ENCODE data around the gene UROC1.

Gene UROC1

GRCh38 chr3:126512026-126512425 lies 5.5 kb downstream of the UROC1 start:
- DNase-seq, result no peak
- Histone ChIP-seq H3K79me2 (ENCODE audit: control insufficient read depth, insufficient read depth, low read length) (no peaks in the 10 kb centered on the region), H3K4me2 (ENCODE audit: low read length) (no peak overlapping the region), H4K5ac (ENCODE audit: low read length) (no peak overlapping the region), H2AK5ac (ENCODE audit: low read length) (no peak overlapping the region), H2BK5ac (ENCODE audit: low read length) (no peak overlapping the region), H3K18ac (ENCODE audit: low read length) (no peak overlapping the region), H3K23ac (ENCODE audit: low read length) (no peak overlapping the region), H4K8ac (ENCODE audit: low read depth, low read length) (no peak overlapping the region), H3K4me3 (ENCODE audit: low read length) (no peak overlapping the region), H2BK120ac (ENCODE audit: low read depth, low read length) (no peak overlapping the region), H3K4me1 (ENCODE audit: control insufficient read depth, low read depth, low read length) (no peaks in the 10 kb centered on the region), H3K56ac (ENCODE audit: low read length) (no peak overlapping the region), H3K4ac (ENCODE audit: low read depth, low read length) (no peak overlapping the region), H3K9ac (ENCODE audit: low read length) (no peak overlapping the region), H3K36me3 (ENCODE audit: control insufficient read depth, insufficient read depth, low read length) (no peaks in the 10 kb centered on the region), H3K27ac (ENCODE audit: low read depth, low read length) (no peak overlapping the region), H3K27me3 (ENCODE audit: insufficient read depth, low read length, poor library complexity) (no peaks in the 10 kb centered on the region), H3K79me1 (ENCODE audit: low read length) (no peaks in the 10 kb centered on the region), H2BK15ac (replicated peaks; ENCODE audit: low read depth) (no peak overlapping the region)
- WGBS (ENCODE audit: extremely low coverage, insufficient coverage, low lambda C conversion rate), result no CpG with 5 or more reads among the region's 7 CpGs

GRCh38 chr3:126511291-126511690 lies 6.3 kb downstream of the UROC1 start:
- Histone ChIP-seq H3K27me3 (ENCODE audit: insufficient read depth, low read length, poor library complexity) (no peaks in the 10 kb centered on the region), H2AK5ac (ENCODE audit: low read length) (no peak overlapping the region), H3K9ac (ENCODE audit: low read length) (no peak overlapping the region), H3K56ac (ENCODE audit: low read length) (no peak overlapping the region), H3K79me1 (ENCODE audit: low read length) (no peaks in the 10 kb centered on the region), H3K79me2 (ENCODE audit: control insufficient read depth, insufficient read depth, low read length) (no peaks in the 10 kb centered on the region), H3K4me2 (ENCODE audit: low read length) (no peak overlapping the region), H3K4me3 (ENCODE audit: low read length) (no peak overlapping the region), H2BK15ac (replicated peaks; ENCODE audit: low read depth) (no peak overlapping the region), H2BK5ac (ENCODE audit: low read length) (no peak overlapping the region), H3K23ac (ENCODE audit: low read length) (no peak overlapping the region), H3K27ac (ENCODE audit: low read depth, low read length) (no peak overlapping the region), H2BK120ac (ENCODE audit: low read depth, low read length) (no peak overlapping the region), H3K4me1 (ENCODE audit: control insufficient read depth, low read depth, low read length) (no peaks in the 10 kb centered on the region), H3K36me3 (ENCODE audit: control insufficient read depth, insufficient read depth, low read length) (no peaks in the 10 kb centered on the region), H4K8ac (ENCODE audit: low read depth, low read length) (no peak overlapping the region), H3K18ac (ENCODE audit: low read length) (no peak overlapping the region), H3K4ac (ENCODE audit: low read depth, low read length) (no peak overlapping the region), H4K5ac (ENCODE audit: low read length) (no peak overlapping the region)
- DNase-seq, result no peak
- WGBS (ENCODE audit: extremely low coverage, insufficient coverage, low lambda C conversion rate), result no CpG with 5 or more reads among the region's 7 CpGs

- no peak for DNase-seq
- no peaks in the 10 kb centered on the region for H3K4me1 ChIP-seq (ENCODE audit: control insufficient read depth, low read depth, low read length)
- no peak overlapping the region for H3K4me2 ChIP-seq (ENCODE audit: low read length)
- H2BK120ac ChIP-seq (ENCODE audit: low read depth, low read length), result no peak overlapping the region
- no peaks in the 10 kb centered on the region for H3K36me3 ChIP-seq (ENCODE audit: control insufficient read depth, insufficient read depth, low read length)
- no peak overlapping the region for H3K23ac ChIP-seq (ENCODE audit: low read length)
- no peak overlapping the region for H3K4me3 ChIP-seq (ENCODE audit: low read length)
- H2BK15ac ChIP-seq (replicated peaks; ENCODE audit: low read depth), result no peak overlapping the region
- no peaks in the 10 kb centered on the region for H3K27me3 ChIP-seq (ENCODE audit: insufficient read depth, low read length, poor library complexity)
- no peak overlapping the region for H3K4ac ChIP-seq (ENCODE audit: low read depth, low read length)
- no peak overlapping the region for H2AK5ac ChIP-seq (ENCODE audit: low read length)
- no CpG with 5 or more reads among the region's 22 CpGs for WGBS (ENCODE audit: extremely low coverage, insufficient coverage, low lambda C conversion rate)
- no peak overlapping the region for H3K56ac ChIP-seq (ENCODE audit: low read length)
- no peak overlapping the region for H3K27ac ChIP-seq (ENCODE audit: low read depth, low read length)
- H2BK5ac ChIP-seq (ENCODE audit: low read length), result no peak overlapping the region
- H3K9ac ChIP-seq (ENCODE audit: low read length), result no peak overlapping the region
- no peaks in the 10 kb centered on the region for H3K79me2 ChIP-seq (ENCODE audit: control insufficient read depth, insufficient read depth, low read length)
- H4K8ac ChIP-seq (ENCODE audit: low read depth, low read length), result no peak overlapping the region
- H3K18ac ChIP-seq (ENCODE audit: low read length), result no peak overlapping the region
- no peaks in the 10 kb centered on the region for H3K79me1 ChIP-seq (ENCODE audit: low read length)
- no peak overlapping the region for H4K5ac ChIP-seq (ENCODE audit: low read length)
These were observed 7.2 kb downstream of the UROC1 start for GRCh38 chr3:126510308-126510910.

- H4K5ac ChIP-seq (ENCODE audit: low read length), result no peak overlapping the region
- no peaks in the 10 kb centered on the region for H3K79me2 ChIP-seq (ENCODE audit: control insufficient read depth, insufficient read depth, low read length)
- H2BK15ac ChIP-seq (replicated peaks; ENCODE audit: low read depth), result no peak overlapping the region
- no peaks in the 10 kb centered on the region for H3K36me3 ChIP-seq (ENCODE audit: control insufficient read depth, insufficient read depth, low read length)
- no peak overlapping the region for H3K18ac ChIP-seq (ENCODE audit: low read length)
- H3K4ac ChIP-seq (ENCODE audit: low read depth, low read length), result no peak overlapping the region
- no peak overlapping the region for H2BK120ac ChIP-seq (ENCODE audit: low read depth, low read length)
- no peak for DNase-seq
- WGBS (ENCODE audit: extremely low coverage, insufficient coverage, low lambda C conversion rate), result no CpG with 5 or more reads among the region's 18 CpGs
- H2BK5ac ChIP-seq (ENCODE audit: low read length), result no peak overlapping the region
- H3K79me1 ChIP-seq (ENCODE audit: low read length), result no peaks in the 10 kb centered on the region
- H3K9ac ChIP-seq (ENCODE audit: low read length), result no peak overlapping the region
- no peak overlapping the region for H3K27ac ChIP-seq (ENCODE audit: low read depth, low read length)
- H3K56ac ChIP-seq (ENCODE audit: low read length), result no peak overlapping the region
- H3K23ac ChIP-seq (ENCODE audit: low read length), result no peak overlapping the region
- no peaks in the 10 kb centered on the region for H3K27me3 ChIP-seq (ENCODE audit: insufficient read depth, low read length, poor library complexity)
- H2AK5ac ChIP-seq (ENCODE audit: low read length), result no peak overlapping the region
- H3K4me1 ChIP-seq (ENCODE audit: control insufficient read depth, low read depth, low read length), result no peaks in the 10 kb centered on the region
- no peak overlapping the region for H3K4me2 ChIP-seq (ENCODE audit: low read length)
- H3K4me3 ChIP-seq (ENCODE audit: low read length), result no peak overlapping the region
- H4K8ac ChIP-seq (ENCODE audit: low read depth, low read length), result no peak overlapping the region
These were observed 7.8 kb downstream of the UROC1 start for GRCh38 chr3:126509597-126510307.

GRCh38 chr3:126508564-126508964 lies 9.0 kb downstream of the UROC1 start:
- Histone ChIP-seq H3K9ac (ENCODE audit: low read length) (no peak overlapping the region), H3K27ac (ENCODE audit: low read depth, low read length) (no peak overlapping the region), H2BK15ac (replicated peaks; ENCODE audit: low read depth) (no peak overlapping the region), H3K23ac (ENCODE audit: low read length) (no peak overlapping the region), H2BK5ac (ENCODE audit: low read length) (no peak overlapping the region), H4K8ac (ENCODE audit: low read depth, low read length) (no peak overlapping the region), H3K4me2 (ENCODE audit: low read length) (no peak overlapping the region), H3K79me2 (ENCODE audit: control insufficient read depth, insufficient read depth, low read length) (no peaks in the 10 kb centered on the region), H3K56ac (ENCODE audit: low read length) (no peak overlapping the region), H4K5ac (ENCODE audit: low read length) (no peak overlapping the region), H2BK120ac (ENCODE audit: low read depth, low read length) (no peak overlapping the region), H3K4me1 (ENCODE audit: control insufficient read depth, low read depth, low read length) (no peaks in the 10 kb centered on the region), H2AK5ac (ENCODE audit: low read length) (no peak overlapping the region), H3K4me3 (ENCODE audit: low read length) (no peak overlapping the region), H3K4ac (ENCODE audit: low read depth, low read length) (no peak overlapping the region), H3K79me1 (ENCODE audit: low read length) (no peaks in the 10 kb centered on the region), H3K27me3 (ENCODE audit: insufficient read depth, low read length, poor library complexity) (no peaks in the 10 kb centered on the region), H3K18ac (ENCODE audit: low read length) (no peak overlapping the region), H3K36me3 (ENCODE audit: control insufficient read depth, insufficient read depth, low read length) (no peaks in the 10 kb centered on the region)
- DNase-seq, result no peak
- no CpG with 5 or more reads among the region's 4 CpGs for WGBS (ENCODE audit: extremely low coverage, insufficient coverage, low lambda C conversion rate)

- H3K9ac ChIP-seq (ENCODE audit: low read length), result no peak overlapping the region
- WGBS (ENCODE audit: extremely low coverage, insufficient coverage, low lambda C conversion rate), result no CpG with 5 or more reads among the region's 9 CpGs
These were observed 9.7 kb downstream of the UROC1 start for GRCh38 chr3:126507886-126508285.

More at GRCh38 chr3:126507886-126508285, 9.7 kb downstream of the UROC1 start:
- no peak overlapping the region for H4K5ac ChIP-seq (ENCODE audit: low read length)
- H3K36me3 ChIP-seq (ENCODE audit: control insufficient read depth, insufficient read depth, low read length), result no peaks in the 10 kb centered on the region
- H3K4me3 ChIP-seq (ENCODE audit: low read length), result no peak overlapping the region
- no peak overlapping the region for H2BK120ac ChIP-seq (ENCODE audit: low read depth, low read length)
- H3K23ac ChIP-seq (ENCODE audit: low read length), result no peak overlapping the region
- H3K4me2 ChIP-seq (ENCODE audit: low read length), result no peak overlapping the region
- H3K56ac ChIP-seq (ENCODE audit: low read length), result no peak overlapping the region
- no peak overlapping the region for H3K4ac ChIP-seq (ENCODE audit: low read depth, low read length)
- no peaks in the 10 kb centered on the region for H3K79me2 ChIP-seq (ENCODE audit: control insufficient read depth, insufficient read depth, low read length)
- DNase-seq, result no peak
- H2BK15ac ChIP-seq (replicated peaks; ENCODE audit: low read depth), result no peak overlapping the region
- H2BK5ac ChIP-seq (ENCODE audit: low read length), result no peak overlapping the region
- no peak overlapping the region for H3K27ac ChIP-seq (ENCODE audit: low read depth, low read length)
- no peak overlapping the region for H3K18ac ChIP-seq (ENCODE audit: low read length)
- no peaks in the 10 kb centered on the region for H3K4me1 ChIP-seq (ENCODE audit: control insufficient read depth, low read depth, low read length)
- H2AK5ac ChIP-seq (ENCODE audit: low read length), result no peak overlapping the region
- no peaks in the 10 kb centered on the region for H3K27me3 ChIP-seq (ENCODE audit: insufficient read depth, low read length, poor library complexity)
- no peaks in the 10 kb centered on the region for H3K79me1 ChIP-seq (ENCODE audit: low read length)
- no peak overlapping the region for H4K8ac ChIP-seq (ENCODE audit: low read depth, low read length)

All from mesendoderm (in vitro differentiated cells).